ENCODE results near the gene GRIP1.

GRCh38 chr12:66573605-66574004 lies 105.3 kb downstream of the GRIP1 start:
- TF ChIP-seq EGR1 (IDR thresholded peaks at IDR 0.05) (no peak), YY1 (IDR thresholded peaks at IDR 0.05; ENCODE audit: low read depth) (no peak), REST (IDR thresholded peaks at IDR 0.05; ENCODE audit: low read depth) (no peak), TAF1 (IDR thresholded peaks at IDR 0.05; ENCODE audit: low read depth) (no peak), RAD21 (IDR thresholded peaks at IDR 0.05; ENCODE audit: low read depth) (no peak), FOXM1 (IDR thresholded peaks at IDR 0.05; ENCODE audit: borderline replicate concordance, low read depth) (no peak), EP300 (IDR thresholded peaks at IDR 0.05; ENCODE audit: borderline replicate concordance) (no peak), CREB1 (IDR thresholded peaks at IDR 0.05; ENCODE audit: low read depth) (no peak)
